ENCODE results near the gene IFNG.

GRCh38 chr12:68169213-68169889 is 9.8 kb upstream of the IFNG start:
- TF ChIP-seq CTCF (IDR thresholded peaks at IDR 0.05; ENCODE audit: insufficient read depth, low read depth, low read length) (no peak), EZH2 (IDR thresholded peaks at IDR 0.05; ENCODE audit: insufficient read depth, low read length) (no peak)
